ENCODE results near the gene RXFP3.
"Not testable (repeated sequence)": the region's sequence is repeated elsewhere in the genome, so short reads cannot be mapped to it uniquely, and the experiment has no call there.

The RXFP3 gene, protein sequence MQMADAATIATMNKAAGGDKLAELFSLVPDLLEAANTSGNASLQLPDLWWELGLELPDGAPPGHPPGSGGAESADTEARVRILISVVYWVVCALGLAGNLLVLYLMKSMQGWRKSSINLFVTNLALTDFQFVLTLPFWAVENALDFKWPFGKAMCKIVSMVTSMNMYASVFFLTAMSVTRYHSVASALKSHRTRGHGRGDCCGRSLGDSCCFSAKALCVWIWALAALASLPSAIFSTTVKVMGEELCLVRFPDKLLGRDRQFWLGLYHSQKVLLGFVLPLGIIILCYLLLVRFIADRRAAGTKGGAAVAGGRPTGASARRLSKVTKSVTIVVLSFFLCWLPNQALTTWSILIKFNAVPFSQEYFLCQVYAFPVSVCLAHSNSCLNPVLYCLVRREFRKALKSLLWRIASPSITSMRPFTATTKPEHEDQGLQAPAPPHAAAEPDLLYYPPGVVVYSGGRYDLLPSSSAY

GRCh38 chr5:33936381-33937016 lies at the start of gene RXFP3:
TSS of gene RXFP3 (plus strand) at chr5:33936386. CDS start at chr5:33936741, 355 bp downstream.
- FAIRE-seq: no peak

GRCh38 chr5:33887268-33887667 lies 48.9 kb upstream of the RXFP3 start:
- FAIRE-seq: no peak

- FAIRE-seq: no peak
These were observed 47.6 kb upstream of the RXFP3 start for GRCh38 chr5:33888587-33888986.

DNA sequence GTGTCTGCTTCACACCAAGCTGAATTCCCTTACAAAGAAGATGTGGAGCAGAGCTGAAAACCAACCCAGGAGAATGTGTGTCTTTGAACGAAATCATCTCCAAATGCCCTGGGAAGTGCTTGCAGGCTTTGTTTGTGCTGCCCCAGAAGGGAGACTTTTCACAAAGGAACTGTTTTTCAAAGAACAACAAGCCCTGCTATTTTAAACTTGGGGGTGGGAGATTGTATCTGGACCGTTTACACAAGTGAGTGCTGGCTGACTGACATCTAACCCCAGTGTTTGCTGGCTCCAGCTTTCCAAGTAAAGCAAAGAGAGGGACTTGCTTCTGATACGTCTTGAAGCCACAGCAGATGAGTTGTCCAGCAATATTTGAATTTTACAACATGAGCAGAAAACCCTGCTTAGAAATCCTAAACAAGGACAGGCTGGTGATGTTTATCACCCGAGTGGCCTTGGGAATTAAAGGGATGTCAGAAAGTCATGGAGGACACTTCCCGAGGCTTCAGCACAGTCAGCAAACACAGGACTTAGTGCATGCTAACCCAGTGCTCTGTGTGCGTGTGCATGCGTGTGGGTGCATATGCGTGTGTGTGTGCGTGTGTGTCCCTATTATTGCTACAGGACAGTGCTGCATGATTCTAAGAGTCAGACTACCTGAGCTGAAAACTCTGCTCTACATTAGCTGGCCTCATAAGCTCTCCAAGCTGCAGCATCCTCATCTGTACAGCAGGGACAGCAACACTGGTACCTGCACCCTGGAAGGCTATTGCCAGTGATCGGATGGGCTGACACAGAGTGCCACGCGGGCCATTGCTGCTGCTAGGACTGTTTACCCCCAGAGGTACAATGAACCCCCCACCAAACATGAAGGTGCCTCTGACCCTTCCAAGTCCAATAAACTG lies 45.8 kb upstream of the RXFP3 start:
- FAIRE-seq: no peak

DNA sequence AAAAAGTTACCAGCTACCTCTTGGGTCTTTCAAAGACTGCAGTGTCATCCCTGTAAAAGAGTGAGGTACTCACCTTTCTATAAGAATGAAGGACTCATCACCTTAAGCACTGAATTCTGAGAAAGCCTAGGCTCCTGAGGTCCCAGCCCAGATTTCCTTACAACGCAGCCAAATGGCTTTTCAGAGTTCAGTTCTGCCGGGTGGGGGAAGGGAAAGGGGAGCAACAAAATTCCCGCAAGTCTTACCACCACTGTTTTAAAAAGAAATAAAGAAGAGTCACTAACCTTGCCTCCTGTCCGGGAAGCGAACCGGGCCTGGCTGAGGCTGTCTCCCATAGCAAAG lies 44.8 kb upstream of the RXFP3 start:
- FAIRE-seq: no peak

GRCh38 chr5:33891788-33892619 lies 44.2 kb upstream of the RXFP3 start, which contains the start of gene ADAMTS12:
TSS of gene ADAMTS12 (minus strand) at chr5:33891990. CDS start at chr5:33891856, 134 bp downstream.
- no peak for FAIRE-seq

GRCh38 chr5:33892620-33893137 lies 43.5 kb upstream of the RXFP3 start:
- no peak for FAIRE-seq

- FAIRE-seq: no peak
These were observed 41.6 kb upstream of the RXFP3 start for GRCh38 chr5:33894566-33894965.

- FAIRE-seq: peak; percentile 99
These were observed 35.0 kb upstream of the RXFP3 start for GRCh38 chr5:33901156-33901555.

GRCh38 chr5:33903118-33903517 lies 33.1 kb upstream of the RXFP3 start:
- FAIRE-seq: no peak

DNA sequence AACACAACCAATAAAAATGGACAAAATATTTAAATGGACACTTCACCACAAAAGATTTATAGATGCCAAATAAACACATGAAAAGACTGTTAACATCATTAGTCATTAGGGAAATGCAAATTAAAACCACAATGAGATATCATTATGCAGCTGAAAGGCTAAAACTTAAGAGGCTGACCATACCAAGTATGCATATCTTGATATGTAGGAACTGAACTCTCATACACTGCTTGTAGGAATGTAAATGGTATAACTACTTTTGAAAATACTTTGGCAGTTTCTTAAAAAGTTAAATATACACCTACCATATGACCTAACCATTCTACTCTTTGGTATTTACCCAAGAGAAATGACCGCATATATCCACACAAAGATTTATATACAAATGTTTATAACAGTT lies 30.8 kb upstream of the RXFP3 start:
- no peak for FAIRE-seq

- not testable (repeated sequence) for FAIRE-seq
These were observed 29.9 kb upstream of the RXFP3 start for GRCh38 chr5:33906248-33906647.

GRCh38 chr5:33914844-33915243 lies 21.3 kb upstream of the RXFP3 start:
- FAIRE-seq: not testable (repeated sequence)

GRCh38 chr5:33921002-33921401 lies 15.2 kb upstream of the RXFP3 start:
- no peak for FAIRE-seq

- FAIRE-seq: no peak
These were observed 10.9 kb upstream of the RXFP3 start for GRCh38 chr5:33925278-33925677.

DNA sequence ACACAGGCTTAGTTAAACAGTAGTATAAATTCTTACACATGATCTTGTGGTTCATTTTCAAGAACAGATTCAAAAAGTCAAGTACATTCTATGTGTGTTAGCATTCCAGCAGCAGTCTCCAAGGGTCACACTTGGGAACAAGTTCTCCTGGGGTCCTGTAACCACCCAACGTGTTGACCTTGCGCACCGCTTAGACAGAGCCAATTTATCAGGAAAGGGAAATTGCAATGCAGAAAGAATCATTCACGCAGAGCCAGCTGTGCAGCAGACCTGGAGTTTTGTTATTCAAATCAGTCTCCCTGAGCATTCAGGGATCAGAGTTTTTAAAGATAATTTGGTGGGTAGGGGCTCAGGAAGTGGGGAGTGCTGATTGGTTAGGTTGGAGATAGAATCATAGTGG lies 8.5 kb upstream of the RXFP3 start:
- no peak for FAIRE-seq

DNA sequence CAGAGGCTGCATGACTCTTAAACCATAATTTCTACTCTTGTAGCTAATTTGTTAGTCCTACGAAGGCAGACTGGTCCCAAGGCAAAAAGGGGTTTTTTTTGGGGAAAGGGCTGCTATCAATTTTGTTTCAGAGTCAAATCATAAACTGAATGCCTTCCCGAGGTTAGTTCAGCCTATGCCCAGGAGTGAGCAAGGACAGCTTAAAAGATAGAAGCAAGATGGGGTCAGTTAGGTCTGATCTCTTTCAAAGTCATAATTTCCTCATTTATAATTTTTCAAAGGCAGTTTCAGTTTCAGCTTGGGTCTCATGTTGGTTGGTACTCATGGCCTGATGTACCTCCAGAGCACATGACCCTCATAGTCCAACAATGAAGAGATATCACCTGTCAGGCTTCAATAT lies 7.9 kb upstream of the RXFP3 start:
- no peak for FAIRE-seq

DNA sequence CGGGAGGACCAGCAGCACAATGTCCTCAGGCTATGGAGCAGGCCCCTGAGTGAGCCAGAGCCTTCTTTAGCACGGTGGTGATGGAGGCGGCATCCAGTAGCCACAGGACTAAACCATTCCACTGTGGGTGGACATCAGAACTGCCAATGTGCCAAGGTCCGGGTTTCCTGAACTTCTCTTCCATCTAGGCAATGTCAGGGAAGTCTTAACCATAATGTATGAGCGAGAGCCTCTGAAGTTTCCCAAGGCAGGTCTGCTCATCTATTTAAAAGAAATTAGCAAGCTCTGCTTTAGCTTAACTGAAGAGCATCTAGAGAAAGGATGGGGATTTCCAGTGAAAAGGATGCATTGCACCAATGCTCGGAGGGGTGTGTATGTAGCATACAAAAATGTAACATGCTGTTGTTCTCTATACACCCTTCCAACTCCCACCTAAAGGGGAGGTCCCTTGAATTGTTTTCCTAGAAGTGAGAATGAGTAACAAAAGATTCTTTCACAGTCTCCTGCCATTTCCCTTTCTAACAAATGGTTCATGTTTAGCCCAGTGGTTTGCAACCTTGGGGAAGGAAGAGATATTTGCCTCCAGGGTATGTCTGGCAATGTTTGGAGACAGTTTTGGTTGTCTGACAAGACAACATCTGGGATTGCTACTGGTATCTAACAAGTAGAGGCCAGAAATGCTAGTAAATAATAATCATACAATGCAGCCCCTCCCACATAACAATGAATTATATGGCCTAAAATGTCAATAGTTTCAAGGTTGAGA lies 6.1 kb upstream of the RXFP3 start:
- no peak for FAIRE-seq

GRCh38 chr5:33931136-33931535 lies 5.0 kb upstream of the RXFP3 start:
- no peak for FAIRE-seq

- FAIRE-seq: no peak
These were observed 2.4 kb upstream of the RXFP3 start for GRCh38 chr5:33933723-33934169.

GRCh38 chr5:33934176-33934575 lies 2.0 kb upstream of the RXFP3 start:
- FAIRE-seq: no peak
